Measurements from ENCODE around the gene AATF.

GRCh38 chr17:36900160-36900512, 48.6 kb upstream of the AATF start:
- TF ChIP-seq EP300 (IDR thresholded peaks at IDR 0.05; ENCODE audit: low read depth) (no peak), CTCF (IDR thresholded peaks at IDR 0.05) (no peak), POLR2AphosphoS5 (IDR thresholded peaks at IDR 0.05) (no peak)

Data from transverse colon (tissue), 4 donors.